ENCODE data around the gene P2RY12. TPM values are rescaled to one million over a fixed set of nuclear protein-coding genes. Genes with fewer than 3 reads are reported as not detected.
"Not testable (repeated sequence)": the region's sequence is repeated elsewhere in the genome, so short reads cannot be mapped to it uniquely, and the experiment has no call there.

The P2RY12 gene
- polyA plus RNA-seq, 4 donors, result 0.54 to 2.2 (median 0.75) TPM; not detected in 1

GRCh38 chr3:151400341-151400740 is 15.8 kb upstream of the P2RY12 start:
- Histone ChIP-seq H3K27me3 (ENCODE audit: control insufficient read depth in 3 of 3, insufficient read depth in 3 of 3, low read length in 3 of 3) (no peaks in the 10 kb centered on the region), H3K4me1 (ENCODE audit: control insufficient read depth in 3 of 3, insufficient read depth in 2 of 3, low read depth in 1 of 3, low read length in 2 of 3) (no peaks in the 10 kb centered on the region), H3K36me3 (ENCODE audit: control insufficient read depth in 3 of 3, insufficient read depth in 2 of 3, low read depth in 1 of 3, low read length in 3 of 3) (peaks cover 0 to 3% (median 0%) of the 10 kb centered on the region in 3 donors), H3K9me3 (ENCODE audit: control insufficient read depth in 2 of 2, insufficient read depth in 1 of 2, low read depth in 1 of 2, low read length in 1 of 2) (no peaks in the 10 kb centered on the region), H3K4me3 (ENCODE audit: low read depth in 1 of 3, low read length in 3 of 3) (no peak overlapping the region), H3K27ac (ENCODE audit: low read depth in 1 of 3, low read length in 2 of 3) (no peak overlapping the region)
- DNase-seq, result no peak
- FAIRE-seq, result no peak
- 90 to 94% (median 90%) methylated on average over 4 of the region's 4 CpGs for WGBS, 3 donors

- peak; percentile 40 to 49 for DNase-seq
- no peak overlapping the region for H3K4me3 ChIP-seq (ENCODE audit: low read depth in 1 of 3, low read length in 3 of 3)
- H3K9me3 ChIP-seq (ENCODE audit: control insufficient read depth in 2 of 2, insufficient read depth in 1 of 2, low read depth in 1 of 2, low read length in 1 of 2), result no peaks in the 10 kb centered on the region
- no peaks in the 10 kb centered on the region for H3K4me1 ChIP-seq (ENCODE audit: control insufficient read depth in 3 of 3, insufficient read depth in 2 of 3, low read depth in 1 of 3, low read length in 2 of 3)
- no peak for FAIRE-seq
- peak overlapping the region in 1 of 3 donors; percentile 15 for H3K27ac ChIP-seq (ENCODE audit: low read depth in 1 of 3, low read length in 2 of 3)
- H3K36me3 ChIP-seq (ENCODE audit: control insufficient read depth in 3 of 3, insufficient read depth in 2 of 3, low read depth in 1 of 3, low read length in 3 of 3), result peaks cover 0 to 7% (median 0%) of the 10 kb centered on the region in 3 donors
- WGBS, 3 donors, result 45 to 57% (median 45%) methylated on average over 5 of the region's 5 CpGs
- H3K27me3 ChIP-seq (ENCODE audit: control insufficient read depth in 3 of 3, insufficient read depth in 3 of 3, low read length in 3 of 3), result no peaks in the 10 kb centered on the region
Measured at GRCh38 chr3:151398895-151399294, 14.3 kb upstream of the P2RY12 start.

- no peak overlapping the region for H3K4me3 ChIP-seq (ENCODE audit: low read depth in 1 of 3, low read length in 3 of 3)
- H3K4me1 ChIP-seq (ENCODE audit: control insufficient read depth in 3 of 3, insufficient read depth in 2 of 3, low read depth in 1 of 3, low read length in 2 of 3), result no peaks in the 10 kb centered on the region
- no peak overlapping the region for H3K27ac ChIP-seq (ENCODE audit: low read depth in 1 of 3, low read length in 2 of 3)
- DNase-seq (no peak), FAIRE-seq (no peak)
- no peaks in the 10 kb centered on the region for H3K9me3 ChIP-seq (ENCODE audit: control insufficient read depth in 2 of 2, insufficient read depth in 1 of 2, low read depth in 1 of 2, low read length in 1 of 2)
- 93 to 96% (median 96%) methylated on average over 3 of the region's 3 CpGs for WGBS, 3 donors
- H3K36me3 ChIP-seq (ENCODE audit: control insufficient read depth in 3 of 3, insufficient read depth in 2 of 3, low read depth in 1 of 3, low read length in 3 of 3), result peaks cover 0 to 7% (median 0%) of the 10 kb centered on the region in 3 donors
- no peaks in the 10 kb centered on the region for H3K27me3 ChIP-seq (ENCODE audit: control insufficient read depth in 3 of 3, insufficient read depth in 3 of 3, low read length in 3 of 3)
Measured at GRCh38 chr3:151395806-151396205, 11.3 kb upstream of the P2RY12 start.

GRCh38 chr3:151394611-151395010 is 10.1 kb upstream of the P2RY12 start:
- no peak overlapping the region for H3K27ac ChIP-seq (ENCODE audit: low read depth in 1 of 3, low read length in 2 of 3)
- no peaks in the 10 kb centered on the region for H3K9me3 ChIP-seq (ENCODE audit: control insufficient read depth in 2 of 2, insufficient read depth in 1 of 2, low read depth in 1 of 2, low read length in 1 of 2)
- no peak for FAIRE-seq
- no peaks in the 10 kb centered on the region for H3K27me3 ChIP-seq (ENCODE audit: control insufficient read depth in 3 of 3, insufficient read depth in 3 of 3, low read length in 3 of 3)
- DNase-seq, result no peak
- no peaks in the 10 kb centered on the region for H3K4me1 ChIP-seq (ENCODE audit: control insufficient read depth in 3 of 3, insufficient read depth in 2 of 3, low read depth in 1 of 3, low read length in 2 of 3)
- 89 to 96% (median 90%) methylated on average over 8 of the region's 8 CpGs for WGBS, 3 donors
- H3K36me3 ChIP-seq (ENCODE audit: control insufficient read depth in 3 of 3, insufficient read depth in 2 of 3, low read depth in 1 of 3, low read length in 3 of 3), result peaks cover 0 to 8% (median 0%) of the 10 kb centered on the region in 3 donors
- no peak overlapping the region for H3K4me3 ChIP-seq (ENCODE audit: low read depth in 1 of 3, low read length in 3 of 3)

GRCh38 chr3:151393941-151394340 is 9.4 kb upstream of the P2RY12 start:
- Histone ChIP-seq H3K4me1 (ENCODE audit: control insufficient read depth in 3 of 3, insufficient read depth in 2 of 3, low read depth in 1 of 3, low read length in 2 of 3) (no peaks in the 10 kb centered on the region), H3K27me3 (ENCODE audit: control insufficient read depth in 3 of 3, insufficient read depth in 3 of 3, low read length in 3 of 3) (no peaks in the 10 kb centered on the region), H3K27ac (ENCODE audit: low read depth in 1 of 3, low read length in 2 of 3) (no peak overlapping the region), H3K9me3 (ENCODE audit: control insufficient read depth in 2 of 2, insufficient read depth in 1 of 2, low read depth in 1 of 2, low read length in 1 of 2) (no peaks in the 10 kb centered on the region), H3K4me3 (ENCODE audit: low read depth in 1 of 3, low read length in 3 of 3) (no peak overlapping the region), H3K36me3 (ENCODE audit: control insufficient read depth in 3 of 3, insufficient read depth in 2 of 3, low read depth in 1 of 3, low read length in 3 of 3) (peaks cover 0 to 8% (median 0%) of the 10 kb centered on the region in 3 donors)
- FAIRE-seq (no peak), DNase-seq (no peak)
- 62 to 80% (median 75%) methylated on average over 4 of the region's 4 CpGs for WGBS, 3 donors

GRCh38 chr3:151393146-151393830 is 8.7 kb upstream of the P2RY12 start:
- no peaks in the 10 kb centered on the region for H3K4me1 ChIP-seq (ENCODE audit: control insufficient read depth in 3 of 3, insufficient read depth in 2 of 3, low read depth in 1 of 3, low read length in 2 of 3)
- no peak for FAIRE-seq
- no peak overlapping the region for H3K4me3 ChIP-seq (ENCODE audit: low read depth in 1 of 3, low read length in 3 of 3)
- peaks cover 0 to 8% (median 0%) of the 10 kb centered on the region in 3 donors for H3K36me3 ChIP-seq (ENCODE audit: control insufficient read depth in 3 of 3, insufficient read depth in 2 of 3, low read depth in 1 of 3, low read length in 3 of 3)
- 56 to 83% (median 67%) methylated on average over 3 of the region's 3 CpGs for WGBS, 3 donors
- no peak for DNase-seq
- no peaks in the 10 kb centered on the region for H3K27me3 ChIP-seq (ENCODE audit: control insufficient read depth in 3 of 3, insufficient read depth in 3 of 3, low read length in 3 of 3)
- no peak overlapping the region for H3K27ac ChIP-seq (ENCODE audit: low read depth in 1 of 3, low read length in 2 of 3)
- H3K9me3 ChIP-seq (ENCODE audit: control insufficient read depth in 2 of 2, insufficient read depth in 1 of 2, low read depth in 1 of 2, low read length in 1 of 2), result no peaks in the 10 kb centered on the region

GRCh38 chr3:151392191-151392590 is 7.6 kb upstream of the P2RY12 start:
- FAIRE-seq; H3K9me3 ChIP-seq (ENCODE audit: control insufficient read depth in 2 of 2, insufficient read depth in 1 of 2, low read depth in 1 of 2, low read length in 1 of 2): not testable (repeated sequence)
- 75 to 92% (median 85%) methylated on average over 3 of the region's 3 CpGs for WGBS, 3 donors

GRCh38 chr3:151391720-151392119 is 7.2 kb upstream of the P2RY12 start:
- 56 to 83% (median 74%) methylated on average over 2 of the region's 2 CpGs for WGBS, 3 donors

More at GRCh38 chr3:151392191-151392590, 7.6 kb upstream of the P2RY12 start:
- not testable (repeated sequence) for H3K4me1 ChIP-seq (ENCODE audit: control insufficient read depth in 3 of 3, insufficient read depth in 2 of 3, low read depth in 1 of 3, low read length in 2 of 3); H3K27me3 ChIP-seq (ENCODE audit: control insufficient read depth in 3 of 3, insufficient read depth in 3 of 3, low read length in 3 of 3); H3K27ac ChIP-seq (ENCODE audit: low read depth in 1 of 3, low read length in 2 of 3); H3K4me3 ChIP-seq (ENCODE audit: low read depth in 1 of 3, low read length in 3 of 3)
- peaks cover 0 to 13% (median 0%) of the 10 kb centered on the region in 3 donors for H3K36me3 ChIP-seq (ENCODE audit: control insufficient read depth in 3 of 3, insufficient read depth in 2 of 3, low read depth in 1 of 3, low read length in 3 of 3)
- DNase-seq, result peak; percentile 56 to 63

More at GRCh38 chr3:151391720-151392119, 7.2 kb upstream of the P2RY12 start:
- Histone ChIP-seq H3K27me3 (ENCODE audit: control insufficient read depth in 3 of 3, insufficient read depth in 3 of 3, low read length in 3 of 3) (no peaks in the 10 kb centered on the region), H3K4me1 (ENCODE audit: control insufficient read depth in 3 of 3, insufficient read depth in 2 of 3, low read depth in 1 of 3, low read length in 2 of 3) (no peaks in the 10 kb centered on the region), H3K27ac (ENCODE audit: low read depth in 1 of 3, low read length in 2 of 3) (no peak overlapping the region), H3K36me3 (ENCODE audit: control insufficient read depth in 3 of 3, insufficient read depth in 2 of 3, low read depth in 1 of 3, low read length in 3 of 3) (peaks cover 0 to 13% (median 0%) of the 10 kb centered on the region in 3 donors), H3K9me3 (ENCODE audit: control insufficient read depth in 2 of 2, insufficient read depth in 1 of 2, low read depth in 1 of 2, low read length in 1 of 2) (no peaks in the 10 kb centered on the region), H3K4me3 (ENCODE audit: low read depth in 1 of 3, low read length in 3 of 3) (no peak overlapping the region)
- DNase-seq, result no peak
- FAIRE-seq, result no peak

All from small intestine (tissue), 7 donors.